GM12874 (cell line): ENCODE results near the gene KLHL22.

Experiments
- CTCF ChIP-seq: IDR thresholded peaks from 2 replicates; pipeline ENCODE4 v1.5.1; 2011; ENCODE audit warnings: low read depth, mild to moderate bottlenecking, control low read depth, low read length, moderate library complexity; ENCODE audit not compliant: insufficient read depth

KLHL22 gene

GRCh38 chr22:20436768-20437612, 58.6 kb downstream of the KLHL22 start:
- TF ChIP-seq CTCF, result no peak

- TF ChIP-seq CTCF, result no peak
These were observed 59.3 kb downstream of the KLHL22 start for GRCh38 chr22:20436307-20436767.

GRCh38 chr22:20435436-20436306, 59.9 kb downstream of the KLHL22 start:
- TF ChIP-seq CTCF, result no peak

GRCh38 chr22:20434773-20435172, 60.8 kb downstream of the KLHL22 start:
- TF ChIP-seq CTCF, result no peak

- no peak for TF ChIP-seq CTCF
These were observed 61.3 kb downstream of the KLHL22 start for GRCh38 chr22:20434264-20434751.

- TF ChIP-seq CTCF, result no peak
These were observed 61.8 kb downstream of the KLHL22 start for GRCh38 chr22:20433686-20434241.

- TF ChIP-seq CTCF, result no peak
These were observed 62.4 kb downstream of the KLHL22 start for GRCh38 chr22:20433191-20433590.
